Left hindlimb (tissue), 1 donor: ENCODE data around the gene EXOC1.
"Not testable (repeated sequence)": the region's sequence is repeated elsewhere in the genome, so short reads cannot be mapped to it uniquely, and the experiment has no call there.

Source experiments
- DNase-seq: peaks from one replicate; pipeline ENCODE4 v3.0.0-alpha.2; 2018

Gene EXOC1

DNA sequence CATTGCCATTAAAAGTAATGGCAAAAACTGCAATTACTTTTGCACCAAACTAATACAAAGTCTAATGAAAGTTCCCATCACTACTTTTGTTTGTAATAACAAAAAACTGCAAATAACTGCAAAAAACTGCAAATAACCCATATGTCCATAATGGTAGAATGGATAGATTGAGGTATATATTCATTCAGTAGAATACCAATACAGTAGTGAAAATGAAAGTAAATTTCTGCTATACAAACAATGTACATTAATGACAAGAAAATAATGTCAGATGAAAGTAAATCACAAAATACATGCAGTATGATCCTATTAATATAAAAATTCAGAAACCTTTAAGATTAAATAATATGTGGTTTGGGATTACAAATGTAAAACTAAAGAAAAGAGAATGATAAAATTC lies 54.0 kb downstream of the EXOC1 start:
- no peak for DNase-seq

DNA sequence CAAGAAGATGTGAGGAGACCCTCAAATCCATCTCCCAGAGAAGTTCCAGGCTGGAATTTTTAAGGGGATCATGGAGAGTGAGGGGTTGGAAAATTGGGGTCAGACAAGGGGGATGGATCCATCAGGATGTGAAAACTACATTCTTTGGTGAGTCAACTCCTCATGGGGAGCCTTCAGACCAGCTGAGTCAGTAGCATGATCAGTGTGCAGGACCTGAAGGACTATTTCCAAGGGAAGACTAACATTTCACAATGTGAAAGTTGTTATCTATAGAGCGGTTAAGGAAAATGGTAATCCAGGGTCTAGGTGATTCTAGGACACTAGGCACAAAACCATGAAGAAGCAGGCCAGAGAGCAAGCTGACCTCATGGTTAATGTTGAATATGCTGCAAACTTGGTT lies 56.7 kb downstream of the EXOC1 start:
- no peak for DNase-seq

DNA sequence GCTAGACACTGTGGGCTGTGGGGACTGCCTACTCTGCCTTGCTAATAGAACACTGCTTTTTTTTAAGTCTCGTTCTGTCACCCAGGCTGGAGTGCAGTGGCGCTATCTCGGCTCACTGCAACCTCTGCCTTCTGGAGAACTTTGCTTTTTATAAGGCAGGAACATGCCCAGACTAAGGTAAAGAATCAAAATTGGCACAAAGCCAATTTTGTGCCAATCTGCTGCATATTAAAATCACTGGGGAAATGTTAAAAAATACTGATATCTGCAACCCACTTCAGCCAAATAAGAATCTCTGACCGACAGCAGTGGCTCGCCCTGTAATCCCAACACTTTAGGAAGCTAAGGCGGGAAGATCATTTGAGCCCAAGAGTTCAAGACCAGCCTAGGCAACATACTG lies 58.8 kb downstream of the EXOC1 start:
- DNase-seq, result no peak

DNA sequence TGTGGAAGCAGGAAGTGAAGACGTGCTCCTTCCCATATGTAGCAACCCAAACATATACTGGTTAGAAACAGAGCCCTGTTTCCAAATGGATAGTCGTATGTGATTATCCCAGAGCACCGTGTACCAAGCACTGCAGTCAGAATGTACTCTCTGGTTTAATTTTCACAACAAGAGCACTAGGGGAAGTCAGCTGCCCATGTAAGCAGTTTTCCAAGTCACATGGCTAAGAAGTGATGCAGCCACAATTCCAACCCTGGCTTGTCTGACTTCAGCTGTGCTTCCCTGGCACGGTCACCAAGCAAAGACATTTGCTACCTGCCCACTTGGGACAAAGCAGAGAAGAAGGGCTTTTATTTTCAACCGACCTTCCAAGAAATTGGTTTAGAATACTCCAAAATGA lies 67.1 kb downstream of the EXOC1 start:
- no peak for DNase-seq

DNA sequence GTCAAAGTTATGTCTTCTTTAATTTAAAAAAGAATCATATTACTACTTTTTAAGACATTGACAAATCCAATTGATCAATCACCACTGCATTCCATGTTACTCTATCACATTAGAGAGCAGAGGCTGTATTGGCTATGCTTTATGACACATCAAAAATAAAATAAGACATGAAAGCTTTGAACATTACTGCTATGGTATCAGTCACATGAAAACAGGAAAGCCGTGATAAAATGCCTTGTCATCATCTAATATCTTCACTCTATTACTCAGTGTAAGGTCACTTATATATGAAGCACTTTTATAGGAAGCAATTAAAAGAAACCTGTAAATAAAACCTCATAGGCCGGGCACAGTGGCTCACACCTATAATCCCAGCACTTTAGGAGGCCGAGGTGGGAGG lies 67.6 kb downstream of the EXOC1 start:
- DNase-seq, result no peak

DNA sequence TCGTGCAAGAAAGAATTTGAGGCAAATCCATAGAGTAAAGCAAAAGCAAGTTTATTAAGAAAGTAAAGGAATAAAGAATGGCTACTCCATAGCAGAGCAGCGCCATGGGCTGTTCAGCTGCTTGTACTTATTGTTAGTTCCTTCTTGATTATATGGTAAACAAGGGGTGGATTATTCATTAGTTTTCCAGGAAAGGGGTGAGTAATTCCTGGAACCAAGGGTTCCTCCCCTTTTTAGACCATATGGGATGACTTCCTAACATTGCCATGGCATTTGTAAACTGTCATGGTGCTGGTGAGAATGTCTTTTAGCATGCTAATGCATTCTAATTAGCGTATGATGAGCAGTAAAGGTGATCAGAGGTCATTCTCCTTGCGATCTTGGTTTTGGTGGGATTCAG lies 71.8 kb downstream of the EXOC1 start:
- DNase-seq, result no peak

DNA sequence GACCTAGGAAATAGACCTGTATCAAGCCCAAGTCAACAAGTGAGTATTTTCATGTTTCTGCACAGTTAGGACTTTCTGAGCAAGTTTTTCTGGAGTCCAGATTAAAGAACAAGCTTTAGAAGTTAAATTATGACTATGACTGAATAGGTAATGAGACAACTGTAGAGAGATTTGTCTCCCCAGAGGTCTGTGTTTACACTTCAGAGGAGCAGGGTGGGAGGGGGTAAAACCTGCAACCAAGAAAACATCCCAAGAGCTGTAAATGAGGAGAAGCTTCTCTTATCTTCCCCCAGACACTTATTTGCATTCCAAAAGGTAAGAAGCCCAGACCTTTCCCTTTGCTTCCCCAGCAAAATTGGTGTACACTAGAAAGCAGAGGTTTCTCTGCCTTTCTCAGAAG lies 73.2 kb downstream of the EXOC1 start:
- DNase-seq, result no peak

DNA sequence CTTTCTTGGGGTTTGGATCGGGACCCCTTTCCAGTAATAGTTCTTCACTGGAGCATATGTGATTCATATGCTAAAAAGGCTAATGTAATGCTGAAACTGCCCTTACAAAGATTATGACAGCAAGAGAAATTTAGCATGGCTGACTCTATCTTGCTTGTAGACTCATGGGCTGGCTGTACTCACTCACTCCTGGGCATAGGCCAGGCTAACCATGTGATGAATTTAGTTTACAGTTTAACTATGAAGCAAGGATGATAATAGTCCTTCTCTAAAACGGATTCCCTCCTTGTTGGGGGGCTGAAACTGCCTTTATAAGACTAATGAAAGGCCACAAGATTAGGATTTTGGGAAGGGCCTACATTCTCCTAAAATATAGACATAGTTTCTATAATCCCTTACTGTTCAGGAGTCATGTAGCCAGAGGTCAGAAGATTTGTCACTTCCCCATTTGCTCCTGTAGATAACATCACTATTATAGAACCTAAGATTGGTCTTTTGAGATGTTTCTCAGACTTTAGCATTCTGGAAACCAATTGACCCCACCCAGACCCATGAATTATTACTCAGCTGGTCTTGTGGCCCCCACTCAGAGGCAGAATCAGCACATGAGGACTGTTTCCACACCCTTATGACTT lies 74.5 kb downstream of the EXOC1 start:
- no peak for DNase-seq

DNA sequence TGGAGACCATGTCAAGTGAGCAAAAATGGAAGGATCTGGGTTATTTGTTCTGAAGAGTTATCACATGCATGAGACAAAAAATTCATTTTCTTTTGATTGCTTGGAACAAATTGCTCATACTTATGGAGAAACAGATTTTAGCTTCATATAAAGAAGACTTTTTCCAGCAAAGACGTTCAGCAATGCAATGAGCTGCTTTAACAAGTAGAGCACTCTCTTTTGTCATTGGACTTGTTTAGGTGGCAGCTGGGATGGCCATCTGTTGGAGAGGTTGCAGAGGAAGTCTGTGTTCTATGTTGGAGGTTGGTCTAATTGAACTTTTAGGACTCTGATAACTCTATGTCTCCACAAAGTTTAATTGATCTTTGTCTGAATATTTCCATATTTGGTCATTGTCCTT lies 75.4 kb downstream of the EXOC1 start:
- no peak for DNase-seq

DNA sequence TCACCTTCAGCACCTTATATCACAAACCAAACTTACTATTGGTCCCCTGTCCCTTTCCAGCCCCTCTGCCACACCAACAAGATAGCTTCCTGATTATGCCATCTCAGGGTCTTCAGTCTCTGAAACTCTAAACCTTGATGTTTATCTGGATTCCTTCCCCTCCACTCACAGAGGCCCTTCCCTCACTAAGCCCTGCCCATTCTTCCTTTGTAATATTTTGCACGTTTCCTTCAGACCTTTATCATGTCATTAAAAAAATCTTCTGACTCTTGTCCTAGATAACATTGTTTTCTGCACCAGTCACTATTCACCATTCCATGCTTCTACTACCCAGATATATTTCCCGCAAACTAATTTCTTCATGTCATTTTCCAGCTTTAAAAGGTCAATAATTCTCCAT lies 77.6 kb downstream of the EXOC1 start:
- no peak for DNase-seq

DNA sequence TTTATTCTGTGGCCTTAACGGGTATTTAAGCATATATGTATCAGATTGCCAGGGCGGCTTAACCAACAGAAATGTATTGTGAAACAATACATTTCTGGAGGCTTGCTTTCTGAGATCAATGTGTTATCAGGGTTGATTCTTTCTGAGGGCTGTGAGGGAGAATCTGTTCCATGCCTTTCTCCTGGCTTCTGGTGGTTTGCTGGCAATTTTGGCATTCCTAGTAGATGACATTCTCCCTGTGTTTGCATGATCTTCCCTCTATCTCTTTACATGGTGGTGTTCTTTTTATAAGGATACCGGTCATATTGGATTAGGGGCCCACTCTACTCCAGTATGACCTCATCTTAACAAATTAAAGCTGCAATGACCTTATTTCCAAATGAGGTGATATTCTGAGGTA lies 78.4 kb downstream of the EXOC1 start:
- DNase-seq, result no peak

DNA sequence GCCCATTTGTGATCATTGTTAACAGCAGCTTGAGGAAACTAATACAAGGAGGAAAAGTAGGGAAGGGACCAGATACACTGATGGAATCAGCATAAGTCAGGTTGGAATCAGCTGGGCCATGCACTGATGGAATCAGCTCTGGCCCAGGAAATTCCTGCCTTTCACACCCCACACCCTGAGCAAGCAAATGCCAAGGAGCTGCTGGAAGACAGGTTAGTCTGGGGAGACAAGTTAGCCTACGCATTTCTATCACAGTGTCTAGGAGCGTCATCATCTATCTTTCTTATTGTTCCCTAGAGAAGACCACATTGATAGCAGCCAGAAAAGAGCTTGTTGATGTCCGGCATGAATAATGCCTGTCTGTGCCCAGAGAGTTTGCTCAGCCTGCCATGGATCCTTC lies 79.1 kb downstream of the EXOC1 start:
- no peak for DNase-seq

DNA sequence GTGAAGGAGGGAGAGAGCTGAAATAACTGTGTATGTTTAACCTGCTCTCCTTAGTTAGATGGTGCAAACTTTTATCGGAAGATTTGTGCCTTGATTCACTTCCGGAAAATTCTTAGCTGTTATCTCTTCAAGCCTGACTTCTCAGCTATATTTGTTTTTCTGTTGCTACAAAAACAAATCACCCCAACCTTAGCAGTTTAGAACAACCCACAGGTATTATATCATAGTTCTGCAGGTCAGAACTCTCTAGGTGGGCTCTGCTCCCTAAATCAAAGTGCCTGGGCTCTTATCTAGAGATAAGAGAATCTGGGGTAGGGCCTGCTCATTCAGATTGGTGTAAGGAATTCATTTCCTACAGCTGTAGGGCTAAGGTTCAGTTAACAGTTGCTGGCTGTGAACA lies 80.2 kb downstream of the EXOC1 start:
- DNase-seq, result no peak

DNA sequence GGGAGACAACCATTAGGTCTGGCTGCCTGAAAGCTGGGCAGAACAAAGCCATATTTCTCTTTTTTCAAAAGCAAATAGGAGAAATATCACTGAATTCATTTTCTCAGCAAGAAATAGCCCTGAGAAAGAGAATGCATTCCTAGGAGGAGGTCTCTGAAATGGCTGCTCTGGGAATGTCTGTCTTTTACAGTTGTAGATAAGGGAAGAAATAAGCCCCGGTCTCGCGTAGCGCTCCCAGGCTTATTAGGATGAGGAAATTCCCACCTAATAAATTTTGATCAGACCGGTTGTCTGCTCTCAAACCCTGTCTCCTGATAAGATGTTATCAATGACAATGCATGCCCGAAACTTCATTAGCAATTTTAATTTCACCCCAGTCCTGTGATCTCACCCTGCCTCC lies 82.5 kb downstream of the EXOC1 start:
- not testable (repeated sequence) for DNase-seq

DNA sequence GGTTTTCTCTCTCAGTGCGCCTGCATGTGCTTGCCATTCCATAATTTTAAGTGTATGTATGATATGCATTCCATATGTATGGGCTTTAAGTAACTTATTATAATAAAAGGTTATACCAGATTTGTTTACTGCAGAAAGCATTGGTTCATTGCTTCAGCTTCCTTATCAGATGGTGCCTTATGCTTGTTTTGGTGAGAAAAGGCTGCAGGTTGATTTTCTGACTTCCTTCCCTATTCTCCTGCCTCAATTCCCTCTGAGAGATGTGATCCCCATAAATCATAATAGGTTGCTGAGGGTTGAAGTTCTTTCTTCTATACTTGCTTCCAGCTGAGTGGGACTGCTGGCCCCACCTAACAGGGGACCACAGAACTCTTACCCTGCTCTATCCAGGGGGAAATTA lies 85.0 kb downstream of the EXOC1 start:
- DNase-seq, result no peak

DNA sequence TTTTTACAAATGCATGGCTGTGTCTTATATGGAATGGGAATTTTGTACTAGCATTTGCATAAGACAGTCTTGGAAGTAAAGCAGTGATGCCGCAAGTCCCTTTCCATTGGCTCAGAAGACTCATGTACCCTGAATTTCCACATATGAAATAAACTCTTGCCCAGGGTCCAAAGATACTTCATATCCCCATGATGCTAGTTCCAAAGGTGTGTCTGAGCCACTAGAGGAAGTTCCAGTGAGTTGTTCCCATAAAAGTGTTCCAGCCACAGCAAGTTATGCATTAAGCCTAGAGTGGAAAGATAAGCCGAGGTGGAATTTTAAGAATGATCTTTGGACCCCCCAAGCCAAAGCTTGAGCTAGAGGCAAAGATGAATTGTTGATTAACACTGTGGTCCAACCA lies 86.0 kb downstream of the EXOC1 start:
- DNase-seq, result no peak

DNA sequence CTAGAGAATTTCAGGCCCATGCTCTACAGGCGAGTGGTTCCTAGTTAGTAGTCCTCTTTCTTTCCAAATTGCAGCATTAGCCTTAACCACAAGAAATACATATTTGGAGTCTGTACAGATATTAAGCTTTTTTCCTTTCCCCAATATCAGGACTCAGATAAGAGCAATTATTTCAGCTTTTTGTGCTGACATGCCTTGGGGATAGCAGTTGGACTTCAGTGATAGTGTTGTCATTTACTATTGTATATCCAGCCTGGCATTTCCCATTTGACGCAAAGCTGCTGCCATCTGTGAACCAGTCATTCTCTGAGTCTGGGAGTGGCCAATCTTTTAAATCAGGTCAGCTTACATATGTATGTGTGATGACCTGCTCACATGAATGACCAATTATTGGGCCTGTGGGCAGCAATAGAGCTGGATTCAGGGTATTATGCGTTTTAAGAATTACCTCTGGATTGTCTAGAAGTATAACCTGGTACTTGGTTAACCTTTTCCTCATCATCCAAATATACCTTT lies 88.5 kb downstream of the EXOC1 start:
- no peak for DNase-seq

DNA sequence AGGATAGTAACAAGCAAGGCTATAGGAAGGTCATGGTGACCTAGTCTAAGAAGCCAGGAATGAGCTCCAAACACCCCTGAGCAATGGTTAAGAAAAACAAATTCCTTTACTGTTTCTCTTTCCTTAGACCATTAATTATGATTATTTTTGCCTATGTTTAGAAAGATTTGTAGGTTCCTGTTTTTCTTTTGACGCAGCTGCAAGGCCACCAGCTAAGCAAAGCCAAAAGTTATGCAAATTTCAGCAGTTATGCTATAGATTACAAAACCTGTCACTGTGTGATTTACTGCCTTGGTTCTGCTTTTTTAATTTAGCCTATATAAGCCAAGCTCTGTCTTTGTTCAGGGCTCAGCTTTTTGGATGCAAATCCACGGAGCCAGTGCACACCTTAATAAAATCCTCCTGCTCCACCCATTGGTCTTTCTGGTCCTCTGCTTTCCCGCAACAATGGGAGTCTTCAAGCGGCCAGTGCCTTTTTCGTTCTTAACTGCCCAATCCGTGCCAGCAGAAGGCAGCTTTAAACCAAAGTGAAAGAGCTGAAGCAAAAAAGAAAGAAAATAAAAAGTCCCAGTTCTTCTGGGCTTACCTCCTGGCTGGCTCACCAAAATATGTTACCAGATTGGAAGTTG lies 93.9 kb downstream of the EXOC1 start:
- no peak for DNase-seq

DNA sequence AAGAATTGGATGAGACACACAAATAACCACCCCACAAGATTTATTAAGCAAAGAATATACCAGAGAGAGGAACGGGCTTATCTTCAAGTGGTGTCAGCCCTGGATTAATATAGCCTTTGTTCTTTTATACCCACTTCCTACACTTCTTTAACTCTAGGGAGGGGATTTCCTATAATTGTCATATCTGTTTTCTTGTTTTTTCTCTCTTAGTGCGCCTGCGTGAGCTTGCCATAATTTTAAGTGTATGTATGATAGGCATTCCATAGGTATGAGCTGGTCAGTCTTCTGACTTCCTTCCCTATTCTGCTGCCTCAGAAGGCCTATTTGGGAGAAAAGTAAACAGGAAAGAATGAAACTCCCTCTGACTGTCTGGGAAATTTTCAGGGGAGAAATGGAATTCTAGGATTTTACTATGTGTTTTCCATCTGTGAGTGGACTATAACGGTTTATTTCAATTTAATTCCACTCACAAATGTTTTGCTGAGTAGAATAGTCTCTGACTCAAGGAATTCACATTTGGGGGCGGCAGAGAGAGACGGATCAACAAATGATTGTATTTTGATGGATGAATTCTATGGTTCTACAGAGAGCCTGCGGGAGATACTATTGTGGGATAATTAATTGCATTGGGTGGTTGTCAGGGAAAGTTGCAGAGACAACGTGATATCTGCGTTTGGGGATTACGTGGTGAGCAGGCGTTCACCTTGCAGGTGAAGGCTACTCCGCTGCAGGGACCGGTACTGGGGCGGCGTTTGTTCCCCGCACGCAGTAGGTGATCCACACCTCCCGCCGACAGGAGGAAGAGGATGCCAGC lies 94.7 kb downstream of the EXOC1 start:
- no peak for DNase-seq

DNA sequence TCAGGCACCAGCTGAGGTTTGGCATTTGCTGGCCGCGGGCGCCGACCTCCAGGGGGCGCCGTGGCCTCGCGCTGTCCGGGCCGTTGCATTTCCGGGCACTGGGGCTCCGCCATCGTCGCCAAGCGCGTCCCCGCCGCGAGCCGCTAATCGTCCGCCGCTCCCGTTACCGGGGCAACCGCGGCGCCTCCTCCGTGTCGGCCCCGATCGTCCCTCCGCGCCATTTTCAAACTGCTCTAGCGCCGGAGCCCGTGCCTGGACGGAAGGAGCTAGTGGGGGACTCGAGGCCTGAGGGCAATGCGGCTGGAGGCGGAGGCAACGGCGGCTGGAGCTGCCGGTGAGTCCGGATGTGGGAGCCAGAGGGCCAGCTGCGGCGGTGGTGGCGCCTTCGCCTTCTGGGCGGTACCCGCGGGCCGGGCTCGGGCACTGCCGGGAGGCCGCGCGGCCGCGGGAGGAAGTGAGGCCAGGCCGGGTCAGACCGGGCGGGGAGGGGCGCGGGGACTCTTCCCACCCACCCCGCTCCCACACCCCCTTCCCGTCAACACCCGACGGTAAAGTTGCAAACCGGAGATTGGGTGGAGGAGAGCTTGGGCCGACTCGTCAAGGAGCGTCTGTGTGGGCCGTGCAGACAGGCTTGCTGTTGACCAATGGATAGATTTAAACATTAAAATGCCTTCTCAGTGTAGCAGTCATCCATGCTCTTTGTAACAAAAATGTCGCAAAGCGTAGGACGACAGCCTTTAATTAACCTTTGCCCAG lies 95.5 kb downstream of the EXOC1 start, which contains the start of gene CEP135:
TSS of gene CEP135 (plus strand) at position 220 of the 756 bp plus-strand sequence. CDS start 3,186 bp downstream, outside the sequence.
- DNase-seq, result peak; percentile 97

DNA sequence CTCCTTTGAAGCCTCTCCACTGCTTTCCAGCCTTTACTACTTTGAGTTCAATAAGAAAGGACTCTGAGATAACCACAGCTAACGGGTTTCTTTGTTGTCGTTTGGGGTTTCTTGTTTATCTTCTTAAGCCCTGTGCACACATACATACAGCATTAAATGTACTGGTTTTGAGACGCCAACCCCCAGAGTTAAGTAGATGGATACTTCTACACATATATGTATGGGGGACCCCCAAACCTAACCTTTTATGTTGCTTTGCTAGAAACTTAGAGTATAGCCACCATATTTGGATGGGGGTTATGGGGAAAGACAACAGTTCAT lies 96.0 kb downstream of the EXOC1 start:
- no peak for DNase-seq

DNA sequence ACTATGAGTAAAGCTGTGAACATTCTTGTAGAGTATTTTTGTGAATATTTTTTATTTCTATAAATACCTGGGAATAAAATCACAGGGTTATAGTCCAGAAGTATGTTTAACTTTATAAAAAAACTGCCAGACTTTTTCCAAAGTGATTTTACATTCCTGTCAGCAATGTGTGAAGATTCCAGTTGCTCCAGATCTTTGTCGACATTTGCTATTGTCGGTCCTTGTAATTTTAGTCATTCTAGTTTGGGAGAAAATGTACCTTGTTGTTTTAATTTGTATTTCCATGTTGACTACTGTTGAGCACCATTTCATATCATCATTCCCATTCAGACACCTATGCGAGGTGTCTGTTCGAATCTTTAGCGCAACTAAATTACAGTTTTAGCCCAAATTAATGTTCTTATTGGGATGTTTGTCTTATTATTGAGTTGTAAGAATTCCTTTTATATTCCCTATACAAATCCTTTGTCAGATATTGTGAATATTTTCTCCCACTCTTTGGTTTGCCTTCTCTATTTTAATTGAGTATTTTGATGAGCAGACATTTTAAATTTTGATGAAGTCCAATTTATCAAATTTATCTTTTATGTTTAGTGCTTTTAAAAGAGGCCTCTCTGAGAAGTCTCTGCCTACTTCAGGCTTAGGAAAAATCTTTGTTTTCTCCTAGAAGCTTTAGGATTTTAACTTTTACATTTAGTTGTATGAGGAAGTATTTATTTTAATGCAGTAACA lies 97.9 kb downstream of the EXOC1 start:
- no peak for DNase-seq
